IMR-90 (cell line): ENCODE data around the gene HOXB9.

Experiments used
- BHLHE40 ChIP-seq: fragments of 150-350 bp; IDR thresholded peaks from 2 replicates; pipeline ENCODE4 v1.6.1; 2016; ENCODE audit warnings: mild to moderate bottlenecking, low read depth, low read length
- CEBPB ChIP-seq: IDR thresholded peaks from 2 replicates; pipeline ENCODE4 v1.6.1; 2012; ENCODE audit warnings: low read depth, low read length, improper control_type of control experiment
- CHD1 ChIP-seq: IDR thresholded peaks from 2 replicates; pipeline ENCODE4 v1.6.1; 2012; ENCODE audit warnings: low read depth, low read length, improper control_type of control experiment
- CTCF ChIP-seq: conservative IDR thresholded peaks from 2 replicates; pipeline ENCODE4 v1.5.1; 2012; ENCODE audit warnings: mild to moderate bottlenecking, low read depth, low read length, improper control_type of control experiment
- FOS ChIP-seq: fragments of 150-350 bp; IDR thresholded peaks from 2 replicates; pipeline ENCODE4 v1.6.1; 2016; ENCODE audit warnings: low read depth, low read length
- MAFK ChIP-seq: IDR thresholded peaks from 2 replicates; pipeline ENCODE4 v1.6.1; 2012; ENCODE audit warnings: low read depth, low read length, improper control_type of control experiment
- MAZ ChIP-seq: IDR thresholded peaks from 2 replicates; pipeline ENCODE4 v1.6.1; 2012; ENCODE audit warnings: low read depth, mild to moderate bottlenecking, low read length, improper control_type of control experiment, moderate library complexity, borderline replicate concordance
- MXI1 ChIP-seq: IDR thresholded peaks from 2 replicates; pipeline ENCODE4 v1.6.1; 2012; ENCODE audit warnings: low read depth, mild to moderate bottlenecking, low read length, moderate library complexity, borderline replicate concordance
- POLR2A ChIP-seq: IDR thresholded peaks from 2 replicates; pipeline ENCODE4 v1.6.1; 2012; ENCODE audit warnings: mild to moderate bottlenecking, low read depth, low read length
- RAD21 ChIP-seq: IDR thresholded peaks from 2 replicates; pipeline ENCODE4 v1.6.1; 2012; ENCODE audit warnings: low read length, improper control_type of control experiment
- RCOR1 ChIP-seq: IDR thresholded peaks from 2 replicates; pipeline ENCODE4 v1.6.1; 2012; ENCODE audit warnings: mild to moderate bottlenecking, low read length, improper control_type of control experiment; ENCODE audit not compliant: insufficient replicate concordance
- RFX5 ChIP-seq: IDR thresholded peaks from 2 replicates; pipeline ENCODE4 v1.8.0; 2012; ENCODE audit warnings: low read depth, mild to moderate bottlenecking, low read length, moderate library complexity
- SMC3 ChIP-seq: fragments of 150-350 bp; IDR thresholded peaks from 2 replicates; pipeline ENCODE4 v1.6.1; 2016; ENCODE audit warnings: low read depth, mild to moderate bottlenecking, antibody characterized with exemption, low read length, moderate library complexity
- USF2 ChIP-seq: fragments of 150-350 bp; IDR thresholded peaks from 2 replicates; pipeline ENCODE4 v1.6.1; 2017; ENCODE audit warnings: mild to moderate bottlenecking, antibody characterized with exemption, low read length, low read depth

- no peak for TF ChIP-seq MAFK
- TF ChIP-seq POLR2A = no peak
- TF ChIP-seq CTCF = no peak
- no peak for TF ChIP-seq FOS
- TF ChIP-seq BHLHE40 = no peak
- TF ChIP-seq RFX5 = no peak
- TF ChIP-seq SMC3 = no peak
- no peak for TF ChIP-seq RAD21
- TF ChIP-seq CEBPB = no peak
- no peak for TF ChIP-seq MAZ
- TF ChIP-seq USF2 = no peak
- no peak for TF ChIP-seq CHD1
- TF ChIP-seq RCOR1 = no peak
- TF ChIP-seq MXI1 = no peak
Observed at GRCh38 chr17:48606892-48607614, 19.1 kb downstream of the HOXB9 start.
